ENCODE results near the gene NWD2.

NWD2 gene

DNA sequence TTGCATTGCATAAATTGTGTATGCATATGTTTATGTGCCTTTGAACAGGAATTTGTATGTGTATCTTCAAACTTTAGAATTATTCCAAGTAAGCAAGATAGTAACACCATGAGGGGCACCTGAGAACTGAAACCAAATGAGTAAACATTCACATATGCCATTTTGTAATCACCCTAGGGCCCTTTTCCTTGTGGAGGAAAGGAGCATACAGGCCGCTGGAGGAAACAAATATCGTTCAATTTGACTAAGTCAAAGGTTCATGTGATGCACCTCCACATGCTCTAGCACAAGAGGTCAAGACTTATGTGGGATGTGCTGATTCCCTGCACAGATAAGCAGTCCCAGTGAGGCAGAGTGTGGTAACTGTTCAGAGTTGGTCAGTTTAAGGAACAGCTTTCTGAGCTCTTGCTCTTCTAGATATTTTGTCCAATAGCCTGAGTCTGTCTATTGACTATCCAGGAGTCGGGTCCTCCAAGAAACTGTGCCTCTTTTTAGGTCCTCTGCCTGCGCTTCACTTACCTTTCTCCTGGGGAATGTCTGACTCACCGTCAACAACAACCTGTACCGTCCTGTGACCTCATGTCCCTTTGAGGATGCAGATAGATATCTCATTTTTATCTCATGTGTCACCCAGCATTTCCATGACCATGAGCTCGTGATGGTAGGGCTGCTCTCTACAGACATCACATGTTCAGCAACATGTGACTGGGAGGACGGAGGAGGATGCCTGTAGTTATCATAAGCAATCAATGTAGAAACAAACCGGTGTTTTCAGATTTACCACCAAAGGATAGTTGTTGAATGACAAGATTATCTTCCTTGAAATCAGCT is 196.9 kb downstream of the NWD2 start:
- no peak for TF ChIP-seq POLR2AphosphoS5 (IDR thresholded peaks at IDR 0.05; ENCODE audit: low read depth, low read length)
- TF ChIP-seq FOXP2 (optimal IDR thresholded peaks at IDR 0.05; ENCODE audit: borderline replicate concordance, extremely low read depth, extremely low read length, insufficient read depth): no peak
- TF ChIP-seq, protein P1, sequence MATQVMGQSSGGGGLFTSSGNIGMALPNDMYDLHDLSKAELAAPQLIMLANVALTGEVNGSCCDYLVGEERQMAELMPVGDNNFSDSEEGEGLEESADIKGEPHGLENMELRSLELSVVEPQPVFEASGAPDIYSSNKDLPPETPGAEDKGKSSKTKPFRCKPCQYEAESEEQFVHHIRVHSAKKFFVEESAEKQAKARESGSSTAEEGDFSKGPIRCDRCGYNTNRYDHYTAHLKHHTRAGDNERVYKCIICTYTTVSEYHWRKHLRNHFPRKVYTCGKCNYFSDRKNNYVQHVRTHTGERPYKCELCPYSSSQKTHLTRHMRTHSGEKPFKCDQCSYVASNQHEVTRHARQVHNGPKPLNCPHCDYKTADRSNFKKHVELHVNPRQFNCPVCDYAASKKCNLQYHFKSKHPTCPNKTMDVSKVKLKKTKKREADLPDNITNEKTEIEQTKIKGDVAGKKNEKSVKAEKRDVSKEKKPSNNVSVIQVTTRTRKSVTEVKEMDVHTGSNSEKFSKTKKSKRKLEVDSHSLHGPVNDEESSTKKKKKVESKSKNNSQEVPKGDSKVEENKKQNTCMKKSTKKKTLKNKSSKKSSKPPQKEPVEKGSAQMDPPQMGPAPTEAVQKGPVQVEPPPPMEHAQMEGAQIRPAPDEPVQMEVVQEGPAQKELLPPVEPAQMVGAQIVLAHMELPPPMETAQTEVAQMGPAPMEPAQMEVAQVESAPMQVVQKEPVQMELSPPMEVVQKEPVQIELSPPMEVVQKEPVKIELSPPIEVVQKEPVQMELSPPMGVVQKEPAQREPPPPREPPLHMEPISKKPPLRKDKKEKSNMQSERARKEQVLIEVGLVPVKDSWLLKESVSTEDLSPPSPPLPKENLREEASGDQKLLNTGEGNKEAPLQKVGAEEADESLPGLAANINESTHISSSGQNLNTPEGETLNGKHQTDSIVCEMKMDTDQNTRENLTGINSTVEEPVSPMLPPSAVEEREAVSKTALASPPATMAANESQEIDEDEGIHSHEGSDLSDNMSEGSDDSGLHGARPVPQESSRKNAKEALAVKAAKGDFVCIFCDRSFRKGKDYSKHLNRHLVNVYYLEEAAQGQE (IDR thresholded peaks at IDR 0.05; ENCODE audit: insufficient read depth in 1 of 2, low read depth in 2 of 2, low read length in 2 of 2): no peak
- TF ChIP-seq SIN3A (IDR thresholded peaks at IDR 0.05; ENCODE audit: borderline replicate concordance, insufficient read depth, low read length): no peak
- no peak for TF ChIP-seq TAF1 (IDR thresholded peaks at IDR 0.05; ENCODE audit: borderline replicate concordance, insufficient read depth, low read length)

DNA sequence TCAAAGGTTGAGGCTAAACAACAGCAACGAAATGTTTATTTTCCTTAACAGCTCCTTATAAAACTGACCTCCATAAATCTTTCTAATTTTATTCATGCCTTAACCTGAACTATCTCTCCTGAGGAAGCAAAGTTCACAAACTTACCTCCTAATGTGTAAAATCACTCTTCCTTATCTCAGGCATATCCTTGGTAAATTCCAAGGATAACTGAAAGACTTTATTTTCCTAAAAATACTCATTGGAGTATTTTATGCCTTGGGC is 197.4 kb downstream of the NWD2 start:
- TF ChIP-seq FOXP2 (optimal IDR thresholded peaks at IDR 0.05; ENCODE audit: borderline replicate concordance, extremely low read depth, extremely low read length, insufficient read depth): no peak
- TF ChIP-seq POLR2AphosphoS5 (IDR thresholded peaks at IDR 0.05; ENCODE audit: low read depth, low read length): no peak
- no peak for TF ChIP-seq TAF1 (IDR thresholded peaks at IDR 0.05; ENCODE audit: borderline replicate concordance, insufficient read depth, low read length)
- TF ChIP-seq, protein P1 (IDR thresholded peaks at IDR 0.05; ENCODE audit: insufficient read depth in 1 of 2, low read depth in 2 of 2, low read length in 2 of 2): no peak
- TF ChIP-seq SIN3A (IDR thresholded peaks at IDR 0.05; ENCODE audit: borderline replicate concordance, insufficient read depth, low read length): no peak

DNA sequence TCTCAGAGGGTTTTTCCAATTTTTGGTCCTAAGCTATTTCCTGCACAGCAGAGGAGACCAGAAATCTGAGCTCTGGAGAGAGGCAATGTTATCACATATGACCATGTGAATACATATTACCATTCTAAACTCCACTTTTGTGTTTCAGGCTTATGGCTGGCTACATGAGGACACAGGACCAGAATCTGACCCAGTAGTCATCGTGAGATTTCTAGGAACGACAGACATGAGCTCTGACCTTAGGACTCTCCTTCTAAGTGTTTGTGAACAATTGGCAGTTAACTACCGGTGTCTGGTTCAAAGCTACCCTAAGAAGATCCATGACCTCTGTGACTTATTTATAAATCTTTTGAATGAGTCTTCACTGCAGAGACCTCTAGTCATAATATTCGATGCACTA is 198.6 kb downstream of the NWD2 start:
- TF ChIP-seq SIN3A (IDR thresholded peaks at IDR 0.05; ENCODE audit: borderline replicate concordance, insufficient read depth, low read length) (no peak), TAF1 (IDR thresholded peaks at IDR 0.05; ENCODE audit: borderline replicate concordance, insufficient read depth, low read length) (no peak), FOXP2 (optimal IDR thresholded peaks at IDR 0.05; ENCODE audit: borderline replicate concordance, extremely low read depth, extremely low read length, insufficient read depth) (no peak), POLR2AphosphoS5 (IDR thresholded peaks at IDR 0.05; ENCODE audit: low read depth, low read length) (no peak)
- TF ChIP-seq, protein P1 (IDR thresholded peaks at IDR 0.05; ENCODE audit: insufficient read depth in 1 of 2, low read depth in 2 of 2, low read length in 2 of 2): no peak

DNA sequence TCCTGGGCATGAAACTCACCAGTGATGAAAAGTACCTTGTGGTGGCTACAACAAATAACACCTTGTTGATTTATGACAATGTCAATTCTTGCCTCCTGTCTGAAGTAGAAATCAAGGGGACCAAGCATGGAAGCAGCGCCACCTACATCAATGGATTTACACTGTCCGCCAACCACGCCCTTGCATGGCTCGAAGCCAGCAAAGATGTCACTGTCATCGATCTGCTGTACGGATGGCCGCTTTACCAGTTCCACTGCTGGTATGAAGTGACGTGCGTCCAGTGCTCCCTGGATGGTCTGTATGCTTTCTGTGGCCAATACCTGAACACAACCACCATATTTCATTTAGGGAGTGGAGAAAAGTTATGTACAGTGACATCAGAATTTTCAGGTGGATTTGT is 200.5 kb downstream of the NWD2 start:
- no peak for TF ChIP-seq SIN3A (IDR thresholded peaks at IDR 0.05; ENCODE audit: borderline replicate concordance, insufficient read depth, low read length)
- TF ChIP-seq, protein P1 (IDR thresholded peaks at IDR 0.05; ENCODE audit: insufficient read depth in 1 of 2, low read depth in 2 of 2, low read length in 2 of 2): no peak
- no peak for TF ChIP-seq POLR2AphosphoS5 (IDR thresholded peaks at IDR 0.05; ENCODE audit: low read depth, low read length)
- no peak for TF ChIP-seq TAF1 (IDR thresholded peaks at IDR 0.05; ENCODE audit: borderline replicate concordance, insufficient read depth, low read length)
- no peak for TF ChIP-seq FOXP2 (optimal IDR thresholded peaks at IDR 0.05; ENCODE audit: borderline replicate concordance, extremely low read depth, extremely low read length, insufficient read depth)

Measured in PFSK-1 (cell line).